GM19438 (cell line): ENCODE data around the gene NOVA2.

ENCODE experiments used
- ATAC-seq: cut with Tn5 transposase; IDR thresholded peaks from one replicate; pipeline ENCODE4 v1.9.1; 2021; ENCODE audit warnings: low read depth; ENCODE audit not compliant: unreplicated experiment

Gene NOVA2

GRCh38 chr19:45973553-45974338 is at the start of gene NOVA2:
NOVA2 (minus strand) TSS chr19:45973865; CDS start chr19:45973351, 514 bp downstream.
- no peak for ATAC-seq

GRCh38 chr19:46023311-46023779 is 49.7 kb upstream of the NOVA2 start:
- ATAC-seq = no peak

GRCh38 chr19:46022431-46023310 is 49.0 kb upstream of the NOVA2 start, which contains the start of gene PGLYRP1:
PGLYRP1 (minus strand) TSS chr19:46023053; CDS start chr19:46023021, 32 bp downstream.
- no peak for ATAC-seq

GRCh38 chr19:46022061-46022430 is 48.4 kb upstream of the NOVA2 start:
- no peak for ATAC-seq

GRCh38 chr19:46021531-46022041 is 47.9 kb upstream of the NOVA2 start:
- ATAC-seq = no peak

- ATAC-seq = no peak
Measured at GRCh38 chr19:46020819-46021125, 47.1 kb upstream of the NOVA2 start.

GRCh38 chr19:46019270-46019669 is 45.6 kb upstream of the NOVA2 start:
- no peak for ATAC-seq

- no peak for ATAC-seq
Measured at GRCh38 chr19:46018729-46019251, 45.1 kb upstream of the NOVA2 start.

- no peak for ATAC-seq
Measured at GRCh38 chr19:46017874-46018675, 44.4 kb upstream of the NOVA2 start.

GRCh38 chr19:46017095-46017429 is 43.4 kb upstream of the NOVA2 start:
- no peak for ATAC-seq

GRCh38 chr19:46016426-46017094 is 42.9 kb upstream of the NOVA2 start:
- no peak for ATAC-seq

GRCh38 chr19:46015687-46016425 is 42.2 kb upstream of the NOVA2 start:
- ATAC-seq = no peak

GRCh38 chr19:46014941-46015686 is 41.4 kb upstream of the NOVA2 start:
- no peak for ATAC-seq

GRCh38 chr19:46014534-46014933 is 40.9 kb upstream of the NOVA2 start:
- no peak for ATAC-seq

- ATAC-seq = no peak
Measured at GRCh38 chr19:46009530-46010510, 36.2 kb upstream of the NOVA2 start.

GRCh38 chr19:46006411-46006810 is 32.7 kb upstream of the NOVA2 start:
- ATAC-seq = no peak

GRCh38 chr19:46002678-46003275 is 29.1 kb upstream of the NOVA2 start:
- no peak for ATAC-seq
